GM18867 (cell line): ENCODE results near the gene TCF7L1.

Experiments
- ATAC-seq: cut with Tn5 transposase; IDR thresholded peaks from one replicate; pipeline ENCODE4 v1.9.1; 2021; ENCODE audit warnings: mild to moderate bottlenecking, moderate library complexity; ENCODE audit not compliant: unreplicated experiment

The TCF7L1 gene

DNA sequence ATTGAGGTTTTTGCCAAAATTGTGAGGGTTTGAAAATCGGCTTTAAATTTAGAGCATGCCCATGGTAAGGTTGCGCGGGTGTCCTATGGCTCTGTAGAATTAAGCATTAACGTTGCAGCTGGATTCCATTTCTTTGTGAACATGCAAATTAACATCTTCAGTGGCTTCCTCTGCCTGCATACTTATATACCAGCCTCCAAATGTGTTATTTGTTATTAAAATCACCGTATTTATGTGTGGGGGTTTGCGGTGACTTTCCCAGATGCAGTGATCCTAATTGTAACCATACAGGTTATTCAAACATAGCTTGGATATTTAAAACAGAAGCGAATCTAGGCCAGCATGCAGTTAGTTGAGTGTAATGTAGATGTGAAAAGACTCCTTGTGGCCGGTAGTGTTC, 114.4 kb downstream of the TCF7L1 start:
- no peak for ATAC-seq

DNA sequence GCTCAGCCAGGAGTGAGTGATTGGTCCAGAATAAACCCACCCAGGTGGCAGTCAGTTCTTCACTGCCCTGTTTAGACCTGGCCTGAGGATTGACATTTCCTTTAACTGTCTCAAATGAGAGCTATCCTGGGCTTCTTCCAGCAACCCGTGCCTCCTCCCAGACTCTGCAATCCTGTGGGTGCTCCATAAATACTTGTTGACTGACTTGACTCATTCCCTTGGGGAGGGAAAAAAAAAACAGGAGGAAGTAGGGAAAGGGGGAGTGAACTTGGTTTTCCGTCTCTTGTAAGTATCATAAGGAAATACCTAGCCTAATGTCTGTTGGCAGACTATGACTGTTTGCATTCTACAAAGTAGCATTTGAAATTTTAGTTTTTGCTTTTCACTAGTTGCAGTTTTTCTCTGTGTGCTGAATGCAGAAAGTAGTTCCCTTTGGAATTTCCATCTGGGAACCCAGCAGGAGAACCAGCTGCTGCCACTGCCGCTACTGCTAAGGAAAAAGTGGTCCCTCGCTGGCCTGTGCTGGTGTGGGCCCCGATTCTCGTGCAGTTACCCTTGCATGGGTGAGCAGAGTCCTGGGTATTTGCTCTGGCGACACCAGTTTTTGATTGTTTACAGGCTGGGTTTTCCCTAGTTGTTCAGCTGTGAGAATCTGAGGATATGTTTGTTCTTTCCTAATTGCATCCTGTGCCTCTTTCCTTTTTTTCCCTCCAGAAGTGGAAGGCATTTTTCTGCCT, 115.7 kb downstream of the TCF7L1 start:
- ATAC-seq, result no peak

DNA sequence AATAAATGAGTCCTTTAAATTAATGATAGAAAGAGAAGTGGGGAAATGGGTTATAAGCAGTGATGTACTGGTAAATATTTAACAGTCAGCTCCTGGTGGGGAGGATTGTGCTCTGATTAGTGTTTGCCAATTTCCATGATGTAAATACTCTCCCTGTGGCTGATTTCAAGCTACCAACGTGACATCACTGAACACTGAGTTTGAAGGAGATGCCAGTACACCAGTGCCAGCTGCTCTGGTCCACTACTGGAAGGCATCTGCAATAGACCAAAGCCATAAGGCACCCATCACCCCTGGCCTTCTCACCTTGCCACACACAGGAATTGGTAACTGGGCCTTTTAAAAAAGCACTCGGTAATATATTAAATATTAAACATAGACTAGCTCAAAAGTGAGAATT, 116.9 kb downstream of the TCF7L1 start:
- ATAC-seq, result no peak

DNA sequence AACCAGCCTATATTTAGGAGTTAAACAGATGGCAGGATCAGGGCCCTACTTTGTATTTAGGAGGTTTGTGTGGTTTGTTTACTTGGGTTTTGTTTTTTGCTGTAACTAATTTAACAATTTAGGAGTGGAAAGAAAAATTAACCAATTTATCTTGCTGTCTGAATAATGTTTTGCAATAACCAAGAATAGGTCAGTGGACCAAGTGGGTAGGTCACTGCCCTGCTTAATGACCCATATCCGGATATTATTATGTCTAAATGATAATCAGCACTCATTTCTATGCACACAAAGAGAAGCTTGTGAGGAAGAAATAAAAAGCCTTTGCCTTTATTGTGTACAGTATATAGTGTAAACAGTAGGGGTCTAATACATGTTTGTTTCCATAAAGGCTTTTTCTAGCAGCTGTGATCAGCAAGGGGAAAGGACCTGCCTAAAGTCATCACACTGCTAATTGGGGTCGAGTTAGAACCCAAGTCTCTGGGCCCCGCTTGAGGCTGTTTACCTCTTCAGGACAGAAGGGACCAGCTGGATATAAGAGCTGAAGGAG, 118.0 kb downstream of the TCF7L1 start:
- ATAC-seq, result no peak

DNA sequence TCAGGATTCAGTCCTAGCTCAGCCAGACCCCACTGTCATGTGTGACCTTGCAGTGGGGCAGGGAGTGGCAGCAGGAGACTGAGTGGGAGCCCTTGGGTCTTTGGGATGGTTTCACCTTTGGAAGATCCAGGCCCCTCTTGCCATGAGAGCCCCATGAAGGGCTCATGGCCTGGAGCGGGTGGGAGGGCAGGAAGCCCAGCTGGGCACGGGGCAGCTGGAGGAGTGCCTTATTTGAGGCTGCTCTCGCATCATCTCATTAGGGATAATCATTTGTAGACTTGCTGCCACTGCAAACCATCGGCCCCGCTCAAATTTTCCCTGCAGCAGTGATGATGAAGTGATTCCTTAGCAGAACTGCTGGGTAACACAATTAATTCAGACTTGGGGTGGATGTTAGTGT, 120.7 kb downstream of the TCF7L1 start:
- ATAC-seq, result no peak

DNA sequence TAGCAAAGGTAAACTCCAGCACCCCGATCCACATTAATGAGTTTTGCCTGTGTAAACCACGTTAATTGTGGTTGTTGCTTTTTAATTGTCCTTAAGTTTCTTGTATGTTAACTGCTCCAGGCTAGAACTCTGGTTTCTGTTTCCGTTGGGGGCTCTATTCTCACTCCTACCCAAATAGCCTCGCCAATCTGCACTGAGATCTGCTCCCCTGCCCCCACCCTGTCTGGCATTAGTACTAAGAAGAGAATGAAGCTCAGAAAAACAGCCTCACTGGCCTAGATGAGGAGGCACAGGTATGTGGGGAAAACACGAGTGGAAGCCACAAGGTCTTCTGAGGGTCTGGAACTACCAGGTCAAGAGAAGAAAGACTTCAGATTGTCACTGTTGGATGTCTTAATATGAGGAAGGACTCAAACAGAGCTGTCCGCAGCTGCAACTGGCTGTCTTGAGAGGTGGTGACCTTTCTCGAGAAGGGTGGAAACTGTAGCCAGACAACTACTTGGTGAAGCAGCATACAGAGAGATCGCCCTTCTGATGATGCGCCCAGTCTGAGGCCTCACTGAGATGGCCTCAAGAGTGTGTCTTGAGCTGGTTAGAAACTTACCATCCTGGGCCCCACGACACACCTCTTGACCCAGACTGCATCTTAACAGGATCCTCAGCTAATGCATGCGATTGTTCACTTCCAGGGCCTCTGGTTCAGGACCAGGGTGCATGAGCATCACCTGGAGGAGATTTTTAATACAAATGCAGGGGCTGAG, 121.5 kb downstream of the TCF7L1 start:
- ATAC-seq, result no peak

DNA sequence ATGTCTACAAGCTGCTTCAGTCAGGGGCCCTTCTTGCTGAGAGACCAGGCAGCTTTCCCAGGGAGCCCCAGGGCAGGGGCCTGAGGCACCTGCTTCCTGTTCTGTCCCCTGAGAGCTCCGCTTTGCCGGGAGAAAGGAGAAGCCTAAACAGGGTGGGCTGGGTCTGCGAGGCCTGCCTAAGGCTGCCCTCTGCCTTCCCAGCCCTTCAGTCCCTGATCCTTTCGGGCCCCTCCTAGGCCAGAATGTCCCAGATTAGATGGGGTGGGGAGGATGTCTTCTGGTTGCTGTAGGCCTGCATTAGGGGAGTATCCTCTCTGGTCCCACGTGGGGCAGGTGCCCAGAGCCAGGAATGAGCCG, 122.2 kb downstream of the TCF7L1 start:
- no peak for ATAC-seq

DNA sequence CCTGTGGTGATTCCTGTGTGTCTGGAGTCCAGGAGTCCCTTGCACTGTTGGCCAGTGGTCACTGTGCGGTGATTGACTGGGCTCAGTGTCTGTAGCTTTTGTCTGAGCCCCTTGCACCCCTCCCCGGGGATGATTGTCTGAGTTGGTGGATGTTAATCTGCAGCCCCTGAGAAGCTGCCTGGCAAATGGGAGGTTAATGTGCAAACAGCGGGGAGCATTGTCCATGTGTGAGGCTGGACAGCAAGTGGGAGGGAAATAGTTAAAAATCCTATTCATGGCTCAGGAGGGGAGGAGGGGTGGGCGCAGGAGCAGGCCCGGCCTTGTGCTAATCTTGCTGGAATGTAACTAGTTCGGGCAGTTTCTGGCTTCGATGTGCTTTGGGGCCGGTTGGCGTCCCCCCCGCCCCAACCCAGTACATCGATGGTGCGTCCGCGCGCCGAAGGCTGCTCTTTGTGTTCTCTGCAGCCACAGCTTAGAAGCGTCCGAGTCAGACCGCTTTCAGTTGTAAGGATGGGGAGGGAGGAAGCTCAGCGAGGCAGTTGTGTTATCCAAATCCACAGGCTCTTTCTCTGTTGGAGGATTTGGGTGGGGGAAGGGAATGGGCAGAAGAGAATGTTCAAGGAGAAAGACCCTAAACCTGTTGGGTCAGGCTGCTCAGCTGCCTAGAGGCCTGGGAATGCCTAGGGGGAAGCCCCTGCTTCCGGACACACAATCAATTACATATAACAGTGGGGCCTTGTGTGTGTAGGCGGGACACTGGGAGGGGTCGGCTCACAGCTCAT, 122.8 kb downstream of the TCF7L1 start:
- ATAC-seq, result no peak

DNA sequence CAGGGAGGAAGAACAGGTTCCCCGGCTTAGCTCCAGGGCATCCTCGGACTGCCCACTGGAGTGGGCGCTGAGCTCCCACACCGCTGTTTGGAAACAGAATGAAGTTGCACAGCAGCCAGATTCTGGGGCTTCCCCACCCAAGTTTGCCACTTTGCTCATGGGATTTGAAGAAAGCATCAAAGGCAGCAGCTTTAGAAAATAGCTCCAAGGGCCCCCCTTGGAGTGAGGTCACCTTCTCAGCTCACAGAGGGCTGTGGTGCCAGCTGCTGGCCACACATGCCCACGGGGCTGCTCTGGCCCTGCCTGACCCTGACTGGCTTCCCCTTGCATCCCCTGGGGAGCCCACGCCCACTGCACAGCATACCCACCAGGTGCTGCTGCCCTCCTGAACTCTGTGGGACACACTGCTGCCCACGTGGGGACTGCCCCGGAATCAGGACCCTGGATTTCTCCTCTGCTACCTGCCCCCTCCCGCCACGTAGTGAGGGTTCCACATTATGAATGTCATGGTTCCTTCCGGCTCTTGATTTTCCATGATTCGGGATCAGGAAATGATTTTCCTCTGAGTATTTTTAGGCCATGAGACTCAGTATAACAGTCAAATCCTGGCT, 124.3 kb downstream of the TCF7L1 start:
- ATAC-seq, result no peak

DNA sequence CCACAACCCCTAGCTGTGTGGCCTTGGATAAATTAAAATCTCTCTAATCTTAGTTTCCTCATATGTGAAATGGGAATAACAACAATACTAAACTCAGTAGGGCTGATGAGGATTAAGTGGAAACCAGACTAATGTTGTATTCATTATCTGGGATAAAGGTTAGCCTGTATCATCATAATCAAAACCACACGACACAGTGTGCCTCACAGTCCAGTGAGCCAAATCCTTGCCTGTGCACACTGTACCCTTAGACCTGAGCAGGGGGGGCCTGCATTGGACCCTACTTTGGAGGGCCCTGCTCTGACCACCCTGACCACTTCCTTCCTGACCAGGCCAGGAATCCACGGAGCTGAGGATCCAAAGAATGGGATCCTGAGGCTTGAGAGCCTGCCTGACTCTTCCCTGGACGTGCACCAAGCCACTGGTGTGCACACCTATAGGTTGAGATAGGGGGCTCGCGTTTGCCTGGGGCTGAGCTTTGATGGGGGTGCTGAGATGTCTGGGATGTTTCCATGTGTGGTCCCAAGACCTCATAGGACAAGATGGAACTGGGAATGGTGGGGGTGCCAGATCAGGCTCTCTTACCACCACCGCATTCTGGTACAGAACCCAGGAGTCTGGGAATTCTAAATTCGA, 124.9 kb downstream of the TCF7L1 start:
- no peak for ATAC-seq

DNA sequence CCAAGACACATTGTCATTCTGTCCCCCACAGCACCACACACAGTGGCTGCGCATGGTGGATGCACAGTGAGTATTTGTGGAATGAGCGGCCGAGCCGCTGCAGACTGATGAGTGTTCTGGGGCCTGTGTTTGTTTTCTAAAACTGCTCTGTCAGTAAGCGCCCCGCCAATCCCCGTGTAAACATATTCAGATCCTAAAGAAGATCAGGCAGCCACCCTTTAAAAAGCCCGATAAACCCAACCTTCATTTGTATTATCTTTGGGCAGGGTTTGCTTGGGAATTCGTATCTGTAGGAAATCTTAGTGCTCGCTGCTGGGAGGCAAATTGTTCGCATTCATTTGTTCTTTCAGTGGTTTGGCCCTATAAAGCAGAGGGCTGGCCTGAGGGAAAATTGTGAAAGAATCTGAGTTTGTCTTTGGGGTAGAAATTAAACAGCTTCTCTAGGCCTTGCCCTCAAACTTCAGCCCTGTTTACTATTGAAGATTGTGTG, 126.0 kb downstream of the TCF7L1 start:
- no peak for ATAC-seq

DNA sequence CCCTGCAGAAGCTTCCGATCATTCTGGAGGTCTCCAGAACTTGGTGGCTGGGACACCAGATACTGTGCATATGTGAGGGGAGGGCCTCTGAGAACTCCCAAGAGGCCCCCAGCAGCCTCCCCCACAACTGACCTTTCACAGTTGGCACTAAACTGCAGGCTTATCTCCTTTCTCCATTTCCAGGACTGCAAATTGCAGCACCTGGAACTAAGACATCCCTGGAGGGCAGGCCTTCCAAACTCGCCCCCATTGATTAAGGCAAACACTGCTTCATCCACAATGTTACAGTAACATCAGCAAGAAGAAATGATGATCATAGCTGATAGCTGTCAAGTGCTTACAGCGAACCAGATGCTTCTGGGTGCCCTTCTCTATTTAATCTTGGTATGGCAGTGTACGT, 126.7 kb downstream of the TCF7L1 start:
- ATAC-seq, result no peak

DNA sequence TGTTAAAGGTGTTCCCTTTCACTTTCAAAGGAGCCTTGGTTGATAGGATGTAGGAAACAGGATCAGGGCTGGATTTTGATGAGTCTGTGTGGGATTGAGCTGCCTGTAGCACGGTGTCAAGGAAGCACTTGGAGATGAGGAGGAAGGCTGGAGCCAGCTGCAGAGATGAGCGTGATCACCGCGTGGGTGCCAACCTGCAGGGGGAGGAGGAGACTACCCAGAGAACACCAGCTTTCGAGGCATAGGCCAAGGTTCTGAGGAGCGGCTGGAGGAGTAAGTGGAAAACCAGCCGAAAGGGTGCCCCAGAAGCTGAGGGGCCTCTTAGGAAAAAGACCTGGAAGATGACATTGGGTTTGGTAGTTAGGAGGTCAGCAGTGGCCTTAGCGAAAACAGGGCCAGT, 130.4 kb downstream of the TCF7L1 start:
- ATAC-seq, result no peak

DNA sequence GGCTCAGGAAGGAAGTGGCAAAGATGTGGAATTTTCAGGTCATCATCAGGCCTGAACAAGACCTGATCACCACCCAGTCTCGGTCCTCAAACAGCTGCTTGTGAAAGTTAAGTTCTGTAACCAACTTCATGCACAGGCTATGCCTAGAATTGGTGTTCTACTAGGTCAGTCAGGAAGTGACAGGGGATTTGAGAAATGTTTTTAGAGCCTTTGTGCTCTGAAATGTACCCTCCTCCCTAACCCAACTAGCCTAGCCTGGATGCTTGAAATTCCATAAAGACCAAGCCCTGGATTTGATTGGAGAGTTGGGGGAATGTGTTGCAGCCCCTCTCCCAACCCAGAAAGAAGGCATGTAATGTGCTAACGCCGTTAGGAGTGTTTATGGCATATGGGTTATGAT, 131.3 kb downstream of the TCF7L1 start:
- ATAC-seq, result no peak

DNA sequence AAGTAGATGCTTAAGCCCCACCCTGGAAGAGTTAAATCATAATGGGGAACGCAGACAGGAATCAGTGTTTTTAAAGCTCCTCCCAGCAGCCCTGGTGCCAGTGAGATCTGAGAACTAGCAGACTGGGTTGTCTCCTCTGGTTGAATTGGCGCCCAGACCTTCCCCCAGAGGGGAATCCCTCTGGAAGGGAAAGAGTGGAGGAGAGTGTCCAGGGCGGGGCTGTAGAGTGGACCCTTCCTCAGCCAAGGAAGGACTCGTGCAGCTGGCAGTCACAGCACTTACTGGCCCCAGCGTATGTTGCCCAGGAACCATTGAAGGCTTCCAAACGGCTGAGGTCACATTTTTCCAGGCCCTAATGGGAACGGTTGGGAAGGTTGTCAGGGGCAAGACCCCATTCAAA, 132.1 kb downstream of the TCF7L1 start:
- no peak for ATAC-seq

DNA sequence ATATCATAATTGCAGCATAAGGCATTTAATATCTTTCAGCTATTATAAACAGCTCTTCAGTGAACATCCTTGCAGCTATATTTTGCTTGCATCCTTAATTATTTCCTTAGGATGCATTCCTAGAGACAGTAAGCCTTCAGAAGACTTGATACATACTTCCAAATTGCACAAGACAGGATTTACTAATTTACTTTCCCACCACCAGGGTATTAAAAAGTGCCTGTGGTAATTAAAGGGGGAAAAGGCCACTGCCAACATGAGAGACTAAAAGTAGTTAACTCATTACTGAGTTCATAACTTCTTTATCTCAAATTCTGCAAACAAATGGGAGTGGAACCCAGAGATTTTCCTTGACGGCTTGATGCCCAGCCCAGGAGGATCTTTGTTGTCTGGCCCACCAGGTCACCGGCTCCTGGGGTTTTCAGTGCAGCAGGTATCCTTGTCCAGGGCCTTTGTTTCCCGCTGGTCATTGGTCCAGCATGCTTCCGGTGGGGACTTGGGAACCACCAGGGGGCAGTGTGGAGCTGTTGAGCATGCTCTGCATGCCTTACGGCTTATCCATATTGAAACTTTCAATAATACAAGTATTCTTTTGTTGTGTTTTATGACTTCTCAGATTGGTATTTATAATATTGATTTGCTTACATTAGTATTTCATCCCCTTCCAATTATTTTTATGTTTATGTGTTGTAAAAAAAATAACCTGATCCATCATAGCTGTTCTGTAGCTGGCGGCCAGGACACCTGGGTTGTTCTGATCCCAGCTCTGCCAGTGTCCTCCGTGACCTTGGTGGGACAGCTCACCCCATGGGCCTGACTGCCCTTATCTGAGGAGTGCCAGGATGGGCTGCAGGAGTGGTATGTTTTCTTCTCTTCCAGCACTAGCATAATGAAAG, 133.2 kb downstream of the TCF7L1 start:
- peak; percentile 68 for ATAC-seq

DNA sequence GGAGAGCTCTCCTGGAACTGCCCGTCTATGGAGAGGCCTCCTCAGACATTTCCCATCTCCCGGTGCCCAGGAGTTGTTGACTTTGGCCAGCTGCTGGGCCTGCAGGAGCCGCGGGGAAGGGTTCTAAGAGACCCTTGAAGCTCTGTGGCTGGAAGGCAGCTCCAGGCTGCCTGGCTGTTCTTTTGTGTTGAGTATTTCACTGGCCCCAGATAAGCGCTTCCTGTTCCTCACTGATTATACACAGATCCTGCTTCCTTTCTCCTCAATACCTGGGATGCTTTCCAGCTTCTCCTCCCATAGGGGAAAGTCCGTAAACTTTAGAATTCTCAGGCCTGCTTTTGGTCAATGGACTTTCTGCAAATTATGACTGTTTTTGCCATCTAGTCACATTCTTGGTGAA, 136.8 kb downstream of the TCF7L1 start:
- no peak for ATAC-seq

DNA sequence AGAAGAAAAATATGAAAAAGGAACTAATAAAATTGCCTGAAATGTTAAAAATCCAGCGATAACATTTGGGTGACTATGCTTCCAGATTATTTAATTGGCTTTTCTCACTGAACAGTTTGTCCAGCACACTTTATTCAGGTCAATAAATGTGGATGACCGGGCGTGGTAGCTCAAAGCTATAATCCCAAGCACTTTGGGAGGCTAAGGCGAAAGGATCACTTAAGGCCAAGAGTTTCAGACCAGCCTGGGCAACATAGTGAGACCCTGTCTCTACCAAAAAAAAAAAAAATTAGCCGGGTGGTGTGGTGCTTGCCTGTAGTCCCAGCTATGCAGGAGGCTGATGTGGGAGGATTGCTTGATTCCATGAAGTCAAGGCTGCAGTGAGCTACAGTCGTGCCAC, 139.2 kb downstream of the TCF7L1 start:
- ATAC-seq, result no peak
